Left lobe of liver (tissue), 1 donor: ENCODE data around the gene XCL2. TPM values are rescaled to one million over a fixed set of nuclear protein-coding genes. Genes with fewer than 3 reads are reported as not detected.

ENCODE experiments used
- total RNA-seq: library from RNA; stranded (reverse); gene quantifications from one replicate; pipeline ENCODE4 v1.2.1, GENCODE V29; 2021
- donor health status: DM: no; HTN: yes; CAD: no.

XCL2 gene
- total RNA-seq, 1 donor from 2014 or later: not detected

Other genes with a start within 250 kb of the XCL2 start
- gene XCL1, start 32.6 kb upstream of the XCL2 start, total RNA-seq: 0.13 TPM
- 1.3 TPM for gene DPT, start 185.2 kb upstream of the XCL2 start, total RNA-seq